Stimulated activated CD4-positive, alpha-beta T cell treated with anti-CD3 and anti-CD28 coated beads, Interleukin-1b, Interleukin-23, amount 100 ng/mL, for 4 hours (primary cell): ENCODE measurements around the gene RAN.
"Not testable (repeated sequence)": the region's sequence is repeated elsewhere in the genome, so short reads cannot be mapped to it uniquely, and the experiment has no call there.

Experiments used
- DNase-seq, 2 donors: peaks; one replicate each; pipeline ENCODE4 v3.0.0-alpha.2; 2020; ENCODE audit warnings: low read depth in 2 of 2

Gene RAN

GRCh38 chr12:130878193-130879185 is 6.6 kb downstream of the RAN start:
- no peak for DNase-seq

GRCh38 chr12:130879212-130879686 is 7.4 kb downstream of the RAN start:
- no peak for DNase-seq

- no peak for DNase-seq
Observed at GRCh38 chr12:130879781-130880389, 8.0 kb downstream of the RAN start.

GRCh38 chr12:130880411-130880885 is 8.6 kb downstream of the RAN start:
- DNase-seq = no peak

- no peak for DNase-seq
Observed at GRCh38 chr12:130881046-130881445, 9.2 kb downstream of the RAN start.

GRCh38 chr12:130881548-130881947 is 9.7 kb downstream of the RAN start:
- no peak for DNase-seq

GRCh38 chr12:130887190-130887589 is 15.3 kb downstream of the RAN start:
- DNase-seq = not testable (repeated sequence)

- DNase-seq = no peak
Observed at GRCh38 chr12:130904064-130904463, 32.2 kb downstream of the RAN start.

GRCh38 chr12:130904936-130905455 is 33.1 kb downstream of the RAN start:
- DNase-seq = not testable (repeated sequence)

GRCh38 chr12:130909111-130909510 is 37.2 kb downstream of the RAN start:
- no peak for DNase-seq

GRCh38 chr12:130911193-130911592 is 39.3 kb downstream of the RAN start:
- DNase-seq = no peak

- no peak for DNase-seq
Observed at GRCh38 chr12:130911933-130912332, 40.1 kb downstream of the RAN start.

GRCh38 chr12:130916241-130916911 is 44.5 kb downstream of the RAN start:
- DNase-seq = peak in 1 of 2 donors; percentile 3

GRCh38 chr12:130917607-130918006 is 45.7 kb downstream of the RAN start:
- DNase-seq = no peak

- no peak for DNase-seq
Observed at GRCh38 chr12:130919086-130919485, 47.2 kb downstream of the RAN start.

- no peak for DNase-seq
Observed at GRCh38 chr12:130920119-130920703, 48.3 kb downstream of the RAN start.

GRCh38 chr12:130920723-130921381 is 49.0 kb downstream of the RAN start:
- no peak for DNase-seq

- DNase-seq = no peak
Observed at GRCh38 chr12:130922511-130922953, 50.7 kb downstream of the RAN start.

GRCh38 chr12:130924966-130925665 is 53.2 kb downstream of the RAN start:
- DNase-seq = no peak

- DNase-seq = no peak
Observed at GRCh38 chr12:130925666-130926015, 53.8 kb downstream of the RAN start.
